ENCODE results near the gene C10orf90.

DNA sequence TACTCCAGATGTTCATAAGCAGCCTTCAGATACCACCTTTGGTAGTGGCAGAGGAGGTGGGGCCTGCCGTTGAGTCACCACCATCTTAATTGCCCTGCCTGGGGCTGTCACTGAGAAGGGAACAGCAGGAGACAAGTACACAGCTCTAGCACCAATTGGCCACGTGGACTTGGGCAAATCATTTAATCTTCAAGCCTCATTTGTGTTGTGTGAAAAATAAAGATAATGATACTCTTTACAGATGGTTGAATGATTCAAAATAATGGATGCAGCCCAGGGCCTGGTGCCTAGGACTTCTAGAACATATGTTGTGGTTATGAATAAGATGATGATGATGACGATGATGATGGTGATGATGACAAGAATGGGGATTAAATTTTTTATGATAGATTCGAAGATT is 170.3 kb downstream of the C10orf90 start:
- no peak for TF ChIP-seq CTCF (IDR thresholded peaks at IDR 0.05)
- TF ChIP-seq POLR2AphosphoS5 (IDR thresholded peaks at IDR 0.05) = no peak

Measured in breast epithelium (tissue), 3 donors.